GM21529 (cell line): ENCODE results near the gene TLNRD1.

ENCODE experiments used
- ATAC-seq: cut with Tn5 transposase; IDR thresholded peaks from one replicate; pipeline ENCODE4 v1.9.1; 2021; ENCODE audit not compliant: unreplicated experiment

TLNRD1 gene

GRCh38 chr15:81053621-81054020, 52.9 kb downstream of the TLNRD1 start:
- ATAC-seq, result no peak

- no peak for ATAC-seq
Measured at GRCh38 chr15:81054236-81054635, 53.5 kb downstream of the TLNRD1 start.
